WTC11 (cell line): ENCODE data around the gene RGS5.

Experiments used
- ATF1 ChIP-seq: sonication (generic); formaldehyde crosslinking; IDR thresholded peaks from 2 replicates; pipeline ENCODE4 v1.8.1; 2023; ENCODE audit warnings: mild to moderate bottlenecking, moderate library complexity, missing genetic modification reagents
- CTCF ChIP-seq: fragments of 200-600 bp; IDR thresholded peaks from 2 replicates; pipeline ENCODE4 v1.8.0; 2022; ENCODE audit warnings: antibody characterized with exemption
- ESRRA ChIP-seq: sonication (generic); formaldehyde crosslinking; IDR thresholded peaks from 2 replicates; pipeline ENCODE4 v1.8.1; 2022; ENCODE audit warnings: mild to moderate bottlenecking, missing genetic modification reagents, borderline replicate concordance
- JUN ChIP-seq: sonication (generic); formaldehyde crosslinking; IDR thresholded peaks from 2 replicates; pipeline ENCODE4 v1.8.0; 2023; ENCODE audit warnings: mild to moderate bottlenecking, missing genetic modification reagents
- RELA ChIP-seq: sonication (generic); formaldehyde crosslinking; IDR thresholded peaks from 2 replicates; pipeline ENCODE4 v1.8.1; 2022; ENCODE audit warnings: missing genetic modification reagents, mild to moderate bottlenecking, borderline replicate concordance
- ZSCAN18 ChIP-seq: fragments of 250-450 bp; sonication (Bioruptor Pico); IDR thresholded peaks from 2 replicates; pipeline ENCODE4 v2.1.2; 2022; ENCODE audit warnings: mild to moderate bottlenecking, moderate library complexity
- TF ChIP-seq, protein P1 (sequence below): sonication (generic); formaldehyde crosslinking; IDR thresholded peaks from 2 replicates; pipeline ENCODE4 v1.8.1; 2023; ENCODE audit warnings: mild to moderate bottlenecking, missing genetic modification reagents, moderate library complexity
- TF ChIP-seq, protein P2 (sequence below): sonication (generic); formaldehyde crosslinking; conservative IDR thresholded peaks from 2 replicates; pipeline ENCODE4 v1.8.1; 2022; ENCODE audit warnings: mild to moderate bottlenecking, missing genetic modification reagents

DNA sequence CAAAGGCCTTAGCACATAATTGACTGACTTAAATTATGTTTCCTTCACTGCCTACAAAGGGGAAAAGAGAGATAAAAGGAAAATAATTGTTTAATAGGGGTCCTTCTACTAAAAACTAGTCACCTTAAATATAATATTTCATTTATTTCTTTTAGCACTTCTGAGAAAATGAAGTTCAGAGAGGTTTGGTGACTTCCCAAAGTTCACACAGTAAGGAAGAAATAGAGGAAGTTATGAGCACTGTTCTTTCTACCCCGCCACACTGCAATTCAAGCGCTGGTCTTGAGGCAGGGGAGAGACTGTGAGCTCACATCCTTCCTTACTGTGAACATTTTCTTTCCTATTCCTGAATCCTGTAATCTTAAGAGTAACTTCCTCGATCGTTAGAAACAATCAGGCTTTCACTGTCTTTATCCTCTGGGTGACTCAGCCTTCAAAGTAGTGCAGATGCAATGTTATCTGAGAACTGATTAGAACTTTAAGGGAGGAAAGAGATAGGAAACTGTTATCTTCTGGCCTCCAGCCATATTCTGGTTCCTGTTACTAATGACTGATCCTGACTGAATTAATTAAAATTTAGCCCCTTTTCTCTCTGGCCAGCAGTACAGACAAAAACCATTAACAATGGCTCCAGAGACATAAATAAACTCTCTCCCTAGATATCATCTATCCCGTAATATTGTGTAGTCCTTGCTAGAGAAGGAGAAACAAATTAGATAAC is 6.8 kb downstream of the RGS5 start:
- TF ChIP-seq CTCF (no peak), ESRRA (CRISPR knock-in tag) (no peak), RELA (CRISPR knock-in tag) (no peak), JUN (CRISPR knock-in tag) (no peak), ATF1 (CRISPR knock-in tag) (no peak), ZSCAN18 (CRISPR knock-in tag) (no peak)
- TF ChIP-seq, protein P1, sequence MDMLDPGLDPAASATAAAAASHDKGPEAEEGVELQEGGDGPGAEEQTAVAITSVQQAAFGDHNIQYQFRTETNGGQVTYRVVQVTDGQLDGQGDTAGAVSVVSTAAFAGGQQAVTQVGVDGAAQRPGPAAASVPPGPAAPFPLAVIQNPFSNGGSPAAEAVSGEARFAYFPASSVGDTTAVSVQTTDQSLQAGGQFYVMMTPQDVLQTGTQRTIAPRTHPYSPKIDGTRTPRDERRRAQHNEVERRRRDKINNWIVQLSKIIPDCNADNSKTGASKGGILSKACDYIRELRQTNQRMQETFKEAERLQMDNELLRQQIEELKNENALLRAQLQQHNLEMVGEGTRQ (CRISPR knock-in tag): no peak
- TF ChIP-seq, protein P2, sequence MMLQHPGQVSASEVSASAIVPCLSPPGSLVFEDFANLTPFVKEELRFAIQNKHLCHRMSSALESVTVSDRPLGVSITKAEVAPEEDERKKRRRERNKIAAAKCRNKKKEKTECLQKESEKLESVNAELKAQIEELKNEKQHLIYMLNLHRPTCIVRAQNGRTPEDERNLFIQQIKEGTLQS: no peak
